ENCODE measurements around the gene RXFP3. TPM values are rescaled to one million over a fixed set of nuclear protein-coding genes. Genes with fewer than 3 reads are reported as not detected.

The RXFP3 gene
- total RNA-seq, 4 donors from 2014 or later = not detected

DNA sequence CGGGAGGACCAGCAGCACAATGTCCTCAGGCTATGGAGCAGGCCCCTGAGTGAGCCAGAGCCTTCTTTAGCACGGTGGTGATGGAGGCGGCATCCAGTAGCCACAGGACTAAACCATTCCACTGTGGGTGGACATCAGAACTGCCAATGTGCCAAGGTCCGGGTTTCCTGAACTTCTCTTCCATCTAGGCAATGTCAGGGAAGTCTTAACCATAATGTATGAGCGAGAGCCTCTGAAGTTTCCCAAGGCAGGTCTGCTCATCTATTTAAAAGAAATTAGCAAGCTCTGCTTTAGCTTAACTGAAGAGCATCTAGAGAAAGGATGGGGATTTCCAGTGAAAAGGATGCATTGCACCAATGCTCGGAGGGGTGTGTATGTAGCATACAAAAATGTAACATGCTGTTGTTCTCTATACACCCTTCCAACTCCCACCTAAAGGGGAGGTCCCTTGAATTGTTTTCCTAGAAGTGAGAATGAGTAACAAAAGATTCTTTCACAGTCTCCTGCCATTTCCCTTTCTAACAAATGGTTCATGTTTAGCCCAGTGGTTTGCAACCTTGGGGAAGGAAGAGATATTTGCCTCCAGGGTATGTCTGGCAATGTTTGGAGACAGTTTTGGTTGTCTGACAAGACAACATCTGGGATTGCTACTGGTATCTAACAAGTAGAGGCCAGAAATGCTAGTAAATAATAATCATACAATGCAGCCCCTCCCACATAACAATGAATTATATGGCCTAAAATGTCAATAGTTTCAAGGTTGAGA lies 6.1 kb upstream of the RXFP3 start:
- WGBS, 2 donors = 81 to 91% methylated on average over 6 of the region's 6 CpGs
- no peak overlapping the region for H3K4me3 ChIP-seq (ENCODE audit: low read depth, poor library complexity, severe bottlenecking)
- DNase-seq (ENCODE audit: low spot score in 2 of 2) = no peak
- intact Hi-C loops (cut with DNase I; ENCODE audit: low total_unique reads) = loop anchor here (10.0 kb wide), 1 partner anchor 495 kb away; no protein-coding TSS in a partner anchor
- TF ChIP-seq, protein P1, sequence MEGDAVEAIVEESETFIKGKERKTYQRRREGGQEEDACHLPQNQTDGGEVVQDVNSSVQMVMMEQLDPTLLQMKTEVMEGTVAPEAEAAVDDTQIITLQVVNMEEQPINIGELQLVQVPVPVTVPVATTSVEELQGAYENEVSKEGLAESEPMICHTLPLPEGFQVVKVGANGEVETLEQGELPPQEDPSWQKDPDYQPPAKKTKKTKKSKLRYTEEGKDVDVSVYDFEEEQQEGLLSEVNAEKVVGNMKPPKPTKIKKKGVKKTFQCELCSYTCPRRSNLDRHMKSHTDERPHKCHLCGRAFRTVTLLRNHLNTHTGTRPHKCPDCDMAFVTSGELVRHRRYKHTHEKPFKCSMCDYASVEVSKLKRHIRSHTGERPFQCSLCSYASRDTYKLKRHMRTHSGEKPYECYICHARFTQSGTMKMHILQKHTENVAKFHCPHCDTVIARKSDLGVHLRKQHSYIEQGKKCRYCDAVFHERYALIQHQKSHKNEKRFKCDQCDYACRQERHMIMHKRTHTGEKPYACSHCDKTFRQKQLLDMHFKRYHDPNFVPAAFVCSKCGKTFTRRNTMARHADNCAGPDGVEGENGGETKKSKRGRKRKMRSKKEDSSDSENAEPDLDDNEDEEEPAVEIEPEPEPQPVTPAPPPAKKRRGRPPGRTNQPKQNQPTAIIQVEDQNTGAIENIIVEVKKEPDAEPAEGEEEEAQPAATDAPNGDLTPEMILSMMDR (IDR thresholded peaks at IDR 0.05) = no peak

DNA sequence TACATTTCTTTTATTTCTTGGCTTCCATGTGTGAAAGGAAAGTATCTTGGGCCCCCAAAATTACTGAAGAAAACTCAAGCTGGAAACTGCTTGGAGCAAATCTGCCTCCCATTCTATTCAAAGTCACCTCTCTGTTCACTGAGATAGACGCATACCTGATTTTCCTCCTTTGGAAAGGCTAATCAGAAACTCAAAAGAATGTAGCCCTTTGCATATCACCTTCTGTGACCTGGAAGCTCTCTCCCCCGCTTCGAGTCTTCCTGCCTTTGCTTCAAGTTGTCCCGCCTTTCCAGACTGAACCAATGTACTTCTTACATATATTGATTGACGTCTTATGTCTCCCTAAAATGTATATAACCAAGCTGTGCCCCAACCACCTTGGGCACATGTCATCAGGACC lies 5.0 kb upstream of the RXFP3 start:
- intact Hi-C loops (cut with DNase I; ENCODE audit: low total_unique reads) = loop anchor here (10.0 kb wide), 1 partner anchor 496 kb away; no protein-coding TSS in a partner anchor

DNA sequence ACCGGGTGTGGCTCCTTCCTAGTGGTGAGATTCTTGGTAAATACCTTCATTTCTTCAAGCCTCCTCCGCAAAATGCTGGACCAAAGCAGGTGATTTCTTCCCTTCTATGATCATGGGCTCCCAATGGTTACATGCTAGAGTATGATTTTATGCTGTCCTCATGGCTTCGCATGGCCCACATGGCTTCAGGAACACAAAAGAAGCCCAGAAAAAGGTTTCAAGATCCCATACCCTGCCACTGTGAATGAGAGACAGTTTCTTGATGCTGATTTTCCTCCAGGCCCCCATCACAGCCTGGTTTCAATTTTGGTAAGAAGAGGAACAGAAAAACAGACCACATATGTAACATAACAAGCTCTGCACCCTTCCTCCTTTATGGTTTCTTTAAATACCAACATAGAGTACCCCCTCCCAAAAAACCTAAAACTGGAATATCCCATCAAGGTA lies 2.4 kb upstream of the RXFP3 start:
- 85 to 93% methylated on average over 3 of the region's 3 CpGs for WGBS, 2 donors
- no peak for DNase-seq (ENCODE audit: low spot score in 2 of 2)
- intact Hi-C loops (cut with DNase I; ENCODE audit: low total_unique reads) = loop anchor here (10.0 kb wide), 1 partner anchor 499 kb away; no protein-coding TSS in a partner anchor

More for the DNA sequence above, 5.0 kb upstream of the RXFP3 start:
- DNase-seq (ENCODE audit: low spot score in 2 of 2) = no peak
- no peak for TF ChIP-seq POLR2A (IDR thresholded peaks at IDR 0.05)
- TF ChIP-seq, protein P1 (IDR thresholded peaks at IDR 0.05) = no peak
- no peak overlapping the region for H3K4me3 ChIP-seq (ENCODE audit: low read depth, poor library complexity, severe bottlenecking)
- WGBS, 2 donors = 79 to 82% methylated on average over 5 of the region's 5 CpGs

DNA sequence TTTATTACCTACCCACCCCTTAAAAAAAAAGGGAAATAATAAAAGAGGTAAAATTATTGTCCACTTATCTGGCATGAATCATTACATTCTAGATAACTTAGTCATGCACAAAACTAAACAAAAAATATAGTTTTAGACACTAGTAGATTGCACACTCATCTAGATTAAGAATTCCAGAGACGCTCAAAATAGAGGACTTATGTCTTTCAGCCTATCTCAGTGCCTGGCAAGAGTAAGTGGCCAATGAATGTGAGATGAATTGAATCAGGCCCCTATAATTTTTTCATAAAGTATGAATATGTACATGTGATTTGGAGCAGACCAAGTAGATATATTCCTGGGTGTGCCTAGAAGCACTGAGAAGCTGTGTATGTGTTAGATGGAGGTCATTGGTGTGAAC lies 2.0 kb upstream of the RXFP3 start:
- intact Hi-C loops (cut with DNase I; ENCODE audit: low total_unique reads) = loop anchor here (10.0 kb wide), 1 partner anchor 499 kb away; no protein-coding TSS in a partner anchor
- TF ChIP-seq, protein P1 (IDR thresholded peaks at IDR 0.05) = no peak
- no peak for TF ChIP-seq POLR2A (IDR thresholded peaks at IDR 0.05)
- WGBS, 2 donors = 83 to 87% methylated on average over 1 of the region's 1 CpG
- H3K4me3 ChIP-seq (ENCODE audit: low read depth, poor library complexity, severe bottlenecking) = no peak overlapping the region
- no peak for DNase-seq (ENCODE audit: low spot score in 2 of 2)

More for the DNA sequence above, 2.4 kb upstream of the RXFP3 start:
- TF ChIP-seq POLR2A (IDR thresholded peaks at IDR 0.05) = no peak
- TF ChIP-seq, protein P1 (IDR thresholded peaks at IDR 0.05) = no peak
- no peak overlapping the region for H3K4me3 ChIP-seq (ENCODE audit: low read depth, poor library complexity, severe bottlenecking)

DNA sequence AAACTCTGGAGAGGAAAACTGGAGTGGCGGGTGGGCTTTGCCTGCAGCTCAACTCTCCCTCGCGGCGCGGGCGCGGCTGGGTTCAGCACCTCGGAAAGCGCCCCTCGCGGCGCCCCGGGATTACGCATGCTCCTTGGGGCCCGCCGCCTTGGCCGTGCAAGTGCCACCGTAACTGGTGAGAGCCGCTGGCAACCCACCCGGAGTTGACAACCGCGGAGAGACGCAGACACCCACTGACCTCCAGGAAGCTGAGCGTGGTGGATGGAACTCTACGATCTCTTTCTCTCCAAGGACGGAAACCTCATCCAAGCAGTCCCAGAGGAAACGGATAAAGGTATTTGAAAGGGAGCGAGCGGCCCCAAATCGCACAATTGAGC lies 194 bp upstream of the RXFP3 start:
- WGBS, 2 donors = 1 to 7% methylated on average over 22 to 30 of the region's 30 CpGs
- intact Hi-C loops (cut with DNase I; ENCODE audit: low total_unique reads) = loop anchor here (10.0 kb wide), 1 partner anchor 501 kb away; no protein-coding TSS in a partner anchor
- peak in 1 of 2 donors; percentile 89 for DNase-seq (ENCODE audit: low spot score in 2 of 2)
- no peak overlapping the region for H3K4me3 ChIP-seq (ENCODE audit: low read depth, poor library complexity, severe bottlenecking)
- TF ChIP-seq, protein P1 (IDR thresholded peaks at IDR 0.05) = no peak
- TF ChIP-seq POLR2A (IDR thresholded peaks at IDR 0.05) = no peak

Measured in lower leg skin (tissue), 4 donors.